SH-SY5Y (cell line): ENCODE results near the gene PANK3.

Source experiments
- GATA2 ChIP-seq: IDR thresholded peaks from 2 replicates; pipeline ENCODE4 v1.6.1; 2011; ENCODE audit warnings: mild to moderate bottlenecking, low read depth, low read length
- GATA3 ChIP-seq: IDR thresholded peaks from 2 replicates; pipeline ENCODE4 v1.6.1; 2011; ENCODE audit warnings: low read depth, mild to moderate bottlenecking, low read length, moderate library complexity

DNA sequence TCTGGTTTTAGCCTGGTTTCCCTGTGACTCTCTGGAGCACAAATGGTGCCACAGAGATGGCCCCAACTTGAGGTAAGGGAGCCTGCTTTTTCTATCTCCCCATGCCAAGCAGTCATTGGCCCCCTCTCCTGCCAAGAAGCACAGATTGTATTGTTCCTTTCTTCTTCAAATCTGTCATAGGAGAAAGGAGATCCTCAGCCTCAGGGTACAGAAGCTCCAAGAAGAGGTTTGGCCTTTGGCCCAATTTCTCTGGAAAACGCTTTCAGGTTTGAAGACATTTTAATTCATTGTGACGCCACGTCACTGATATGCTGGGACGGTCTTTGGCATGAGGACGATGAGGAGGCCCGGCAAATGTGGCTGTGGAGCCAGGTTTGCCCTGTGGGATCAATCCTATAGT, 29.2 kb upstream of the PANK3 start:
- TF ChIP-seq GATA2 (no peak), GATA3 (no peak)
